VCaP (cell line): Measurements from ENCODE around the gene GALNT18.

ENCODE experiments used
- H3K27ac ChIP-seq: fragments of 450-650 bp; 2 replicates; pipeline ENCODE4 v1.5.1; 2017
- TF ChIP-seq, protein P1 (sequence below): fragments of 450-650 bp; conservative IDR thresholded peaks from 2 replicates; pipeline ENCODE4 v1.5.1; 2017; ENCODE audit warnings: mild to moderate bottlenecking, moderate library complexity

The GALNT18 gene

GRCh38 chr11:11588243-11588642 is 33.6 kb downstream of the GALNT18 start:
- no peak overlapping the region for H3K27ac ChIP-seq
- TF ChIP-seq, protein P1, sequence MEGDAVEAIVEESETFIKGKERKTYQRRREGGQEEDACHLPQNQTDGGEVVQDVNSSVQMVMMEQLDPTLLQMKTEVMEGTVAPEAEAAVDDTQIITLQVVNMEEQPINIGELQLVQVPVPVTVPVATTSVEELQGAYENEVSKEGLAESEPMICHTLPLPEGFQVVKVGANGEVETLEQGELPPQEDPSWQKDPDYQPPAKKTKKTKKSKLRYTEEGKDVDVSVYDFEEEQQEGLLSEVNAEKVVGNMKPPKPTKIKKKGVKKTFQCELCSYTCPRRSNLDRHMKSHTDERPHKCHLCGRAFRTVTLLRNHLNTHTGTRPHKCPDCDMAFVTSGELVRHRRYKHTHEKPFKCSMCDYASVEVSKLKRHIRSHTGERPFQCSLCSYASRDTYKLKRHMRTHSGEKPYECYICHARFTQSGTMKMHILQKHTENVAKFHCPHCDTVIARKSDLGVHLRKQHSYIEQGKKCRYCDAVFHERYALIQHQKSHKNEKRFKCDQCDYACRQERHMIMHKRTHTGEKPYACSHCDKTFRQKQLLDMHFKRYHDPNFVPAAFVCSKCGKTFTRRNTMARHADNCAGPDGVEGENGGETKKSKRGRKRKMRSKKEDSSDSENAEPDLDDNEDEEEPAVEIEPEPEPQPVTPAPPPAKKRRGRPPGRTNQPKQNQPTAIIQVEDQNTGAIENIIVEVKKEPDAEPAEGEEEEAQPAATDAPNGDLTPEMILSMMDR = no peak

DNA sequence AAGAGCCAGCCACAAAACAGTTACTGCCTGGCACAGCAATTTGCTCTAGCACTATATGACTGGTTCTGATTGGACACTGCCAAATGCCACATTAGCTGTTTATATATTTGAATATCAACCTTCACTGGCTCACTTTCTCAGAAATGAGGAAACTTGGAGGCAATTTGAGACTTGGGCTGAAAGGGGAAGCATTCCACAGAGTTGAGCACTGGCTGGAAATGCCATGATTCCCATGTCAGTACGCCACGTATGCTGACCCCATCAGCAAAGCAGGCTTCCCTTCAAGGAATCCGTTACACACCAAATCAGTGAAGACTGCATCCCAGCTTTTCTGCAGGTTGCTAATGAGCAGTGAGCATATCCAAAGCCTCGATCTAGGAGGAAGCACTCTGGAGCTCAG is 34.7 kb downstream of the GALNT18 start:
- H3K27ac ChIP-seq = no peak overlapping the region
- TF ChIP-seq, protein P1 = no peak

- TF ChIP-seq, protein P1 = no peak
- no peak overlapping the region for H3K27ac ChIP-seq
These were observed 35.3 kb downstream of the GALNT18 start for GRCh38 chr11:11586465-11586864.

DNA sequence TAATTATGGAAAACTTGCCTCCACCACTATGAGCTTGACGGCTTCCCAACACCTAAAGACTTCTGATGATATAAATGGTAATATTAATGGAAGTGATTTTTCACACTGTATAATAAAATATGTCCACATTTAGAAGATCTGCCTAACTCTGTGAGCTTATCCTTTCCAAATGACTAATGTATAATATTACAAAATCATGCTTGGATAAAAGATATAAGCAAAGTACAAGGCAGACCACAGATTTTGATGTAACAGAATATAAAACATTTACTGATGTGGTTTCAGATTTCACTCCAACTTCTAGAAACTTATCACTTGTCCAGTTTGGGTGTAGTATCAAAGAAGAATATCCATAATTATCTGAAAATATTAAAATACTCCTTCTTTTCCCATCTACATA is 36.9 kb downstream of the GALNT18 start:
- TF ChIP-seq, protein P1 = no peak
- peak overlapping the region; percentile 41; the same call in 1 of the 2 replicates for H3K27ac ChIP-seq

GRCh38 chr11:11584530-11584810 is 37.3 kb downstream of the GALNT18 start:
- TF ChIP-seq, protein P1 = no peak
- H3K27ac ChIP-seq = peak overlapping the region; percentile 41

- TF ChIP-seq, protein P1 = no peak
- H3K27ac ChIP-seq = peak overlapping the region; percentile 41
These were observed 37.8 kb downstream of the GALNT18 start for GRCh38 chr11:11583801-11584529.

- TF ChIP-seq, protein P1 = no peak
- H3K27ac ChIP-seq = peak overlapping the region; percentile 82
These were observed 39.6 kb downstream of the GALNT18 start for GRCh38 chr11:11582011-11582701.
